PFSK-1 (cell line): ENCODE results near the gene COX6B2.

Experiments used
- FOXP2 ChIP-seq: optimal IDR thresholded peaks from 2 replicates; pipeline ENCODE3; 2011; ENCODE audit warnings: borderline replicate concordance, control low read depth, inconsistent platforms; ENCODE audit not compliant: insufficient read depth; ENCODE audit errors: extremely low read length, extremely low read depth
- POLR2AphosphoS5 ChIP-seq: IDR thresholded peaks from 2 replicates; pipeline ENCODE4 v1.6.1; 2012; ENCODE audit warnings: low read depth, mild to moderate bottlenecking, control low read depth, low read length, moderate library complexity
- REST ChIP-seq, 2 experiments: IDR thresholded peaks; 2 replicates each; pipeline versions ENCODE4 v1.6.1 to v1.8.0; 2011 to 2012; ENCODE audit warnings: low read depth in 2 of 2, low read length in 2 of 2, control low read depth in 1 of 2, inconsistent platforms in 1 of 2, mild to moderate bottlenecking in 1 of 2, moderate library complexity in 1 of 2; ENCODE audit not compliant: insufficient read depth in 1 of 2
- SIN3A ChIP-seq: IDR thresholded peaks from 2 replicates; pipeline ENCODE4 v1.6.1; 2012; ENCODE audit warnings: mild to moderate bottlenecking, low read length, moderate library complexity, borderline replicate concordance; ENCODE audit not compliant: insufficient read depth

GRCh38 chr19:55353356-55353802, 1.1 kb downstream of the COX6B2 start:
- no peak for TF ChIP-seq REST (IDR thresholded peaks at IDR 0.05; ENCODE audit: insufficient read depth in 1 of 2, low read depth in 2 of 2, low read length in 2 of 2)
- TF ChIP-seq POLR2AphosphoS5: no peak
- TF ChIP-seq FOXP2: no peak
- TF ChIP-seq SIN3A: no peak
